Osteocyte (in vitro differentiated cells): ENCODE results near the gene DUS3L. TPM values are rescaled to one million over a fixed set of nuclear protein-coding genes. Genes with fewer than 3 reads are reported as not detected.
A peak's percentile ranks its signal among the peaks of the same experiment; 100 is the strongest.

Experiments
- DNase-seq: peaks from one replicate; pipeline ENCODE4 v3.0.0; 2021; ENCODE audit warnings: mixed read lengths; ENCODE audit not compliant: unreplicated experiment; ENCODE audit errors: extremely low spot score
- H3K27ac Mint-ChIP-seq: one replicate; pipeline ENCODE4 v1.8.0; 2021; ENCODE audit warnings: mild to moderate bottlenecking, mixed read lengths; ENCODE audit not compliant: unreplicated experiment
- H3K27me3 Mint-ChIP-seq: one replicate; pipeline ENCODE4 v1.8.0; 2021; ENCODE audit warnings: mixed read lengths; ENCODE audit not compliant: unreplicated experiment
- H3K36me3 Mint-ChIP-seq: one replicate; pipeline ENCODE4 v1.8.0; 2021; ENCODE audit warnings: mixed read lengths; ENCODE audit not compliant: unreplicated experiment
- H3K4me1 Mint-ChIP-seq: one replicate; pipeline ENCODE4 v1.8.0; 2021; ENCODE audit warnings: mixed read lengths; ENCODE audit not compliant: unreplicated experiment
- H3K4me3 Mint-ChIP-seq: one replicate; pipeline ENCODE4 v1.8.0; 2021; ENCODE audit warnings: mild to moderate bottlenecking, moderate library complexity, mixed read lengths; ENCODE audit not compliant: unreplicated experiment
- H3K9me3 Mint-ChIP-seq: one replicate; pipeline ENCODE4 v1.8.0; 2021; ENCODE audit warnings: mixed read lengths; ENCODE audit not compliant: unreplicated experiment
- total RNA-seq: library from RNA; stranded (reverse); gene quantifications from 2 replicates; pipeline ENCODE4 v1.2.1, GENCODE V29; 2021
- TF ChIP-seq, protein P1 (sequence below): fragments of 200-600 bp; sonication (generic); IDR thresholded peaks from 2 replicates; pipeline ENCODE4 v1.5.0; 2021; ENCODE audit warnings: antibody characterized with exemption, mild to moderate bottlenecking, moderate library complexity

Gene DUS3L
- total RNA-seq, 1 donor from 2014 or later, result 29.0 TPM

GRCh38 chr19:5832527-5833216 lies 41.7 kb upstream of the DUS3L start:
- Mint-ChIP-seq H3K27me3 (peaks cover 6% of the 10 kb centered on the region), H3K4me3 (no peak overlapping the region), H3K36me3 (no peaks in the 10 kb centered on the region), H3K9me3 (no peaks in the 10 kb centered on the region), H3K4me1 (peaks cover 3% of the 10 kb centered on the region), H3K27ac (no peak overlapping the region)
- TF ChIP-seq, protein P1, sequence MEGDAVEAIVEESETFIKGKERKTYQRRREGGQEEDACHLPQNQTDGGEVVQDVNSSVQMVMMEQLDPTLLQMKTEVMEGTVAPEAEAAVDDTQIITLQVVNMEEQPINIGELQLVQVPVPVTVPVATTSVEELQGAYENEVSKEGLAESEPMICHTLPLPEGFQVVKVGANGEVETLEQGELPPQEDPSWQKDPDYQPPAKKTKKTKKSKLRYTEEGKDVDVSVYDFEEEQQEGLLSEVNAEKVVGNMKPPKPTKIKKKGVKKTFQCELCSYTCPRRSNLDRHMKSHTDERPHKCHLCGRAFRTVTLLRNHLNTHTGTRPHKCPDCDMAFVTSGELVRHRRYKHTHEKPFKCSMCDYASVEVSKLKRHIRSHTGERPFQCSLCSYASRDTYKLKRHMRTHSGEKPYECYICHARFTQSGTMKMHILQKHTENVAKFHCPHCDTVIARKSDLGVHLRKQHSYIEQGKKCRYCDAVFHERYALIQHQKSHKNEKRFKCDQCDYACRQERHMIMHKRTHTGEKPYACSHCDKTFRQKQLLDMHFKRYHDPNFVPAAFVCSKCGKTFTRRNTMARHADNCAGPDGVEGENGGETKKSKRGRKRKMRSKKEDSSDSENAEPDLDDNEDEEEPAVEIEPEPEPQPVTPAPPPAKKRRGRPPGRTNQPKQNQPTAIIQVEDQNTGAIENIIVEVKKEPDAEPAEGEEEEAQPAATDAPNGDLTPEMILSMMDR, result no peak
- no peak for DNase-seq

- Mint-ChIP-seq H3K4me1 (peaks cover 5% of the 10 kb centered on the region), H3K9me3 (no peaks in the 10 kb centered on the region), H3K36me3 (no peaks in the 10 kb centered on the region), H3K4me3 (no peak overlapping the region), H3K27me3 (peaks cover 6% of the 10 kb centered on the region), H3K27ac (peak overlapping the region; percentile 31)
- TF ChIP-seq, protein P1, result no peak
- no peak for DNase-seq
Measured at GRCh38 chr19:5832061-5832460, 41.1 kb upstream of the DUS3L start.

- peaks cover 8% of the 10 kb centered on the region for H3K4me1 Mint-ChIP-seq
- H3K36me3 Mint-ChIP-seq, result no peaks in the 10 kb centered on the region
- H3K4me3 Mint-ChIP-seq, result no peak overlapping the region
- H3K9me3 Mint-ChIP-seq, result no peaks in the 10 kb centered on the region
- peaks cover 6% of the 10 kb centered on the region for H3K27me3 Mint-ChIP-seq
- TF ChIP-seq, protein P1, result no peak
- DNase-seq, result no peak
- H3K27ac Mint-ChIP-seq, result no peak overlapping the region
Measured at GRCh38 chr19:5831159-5831558, 40.2 kb upstream of the DUS3L start.

- Mint-ChIP-seq H3K9me3 (no peaks in the 10 kb centered on the region), H3K36me3 (no peaks in the 10 kb centered on the region), H3K4me3 (no peak overlapping the region), H3K27me3 (peaks cover 6% of the 10 kb centered on the region), H3K27ac (no peak overlapping the region), H3K4me1 (peaks cover 8% of the 10 kb centered on the region)
- DNase-seq, result no peak
- TF ChIP-seq, protein P1, result no peak
Measured at GRCh38 chr19:5829567-5830310, 38.8 kb upstream of the DUS3L start.
